ENCODE results near the gene PLEKHG3.

The PLEKHG3 gene

DNA sequence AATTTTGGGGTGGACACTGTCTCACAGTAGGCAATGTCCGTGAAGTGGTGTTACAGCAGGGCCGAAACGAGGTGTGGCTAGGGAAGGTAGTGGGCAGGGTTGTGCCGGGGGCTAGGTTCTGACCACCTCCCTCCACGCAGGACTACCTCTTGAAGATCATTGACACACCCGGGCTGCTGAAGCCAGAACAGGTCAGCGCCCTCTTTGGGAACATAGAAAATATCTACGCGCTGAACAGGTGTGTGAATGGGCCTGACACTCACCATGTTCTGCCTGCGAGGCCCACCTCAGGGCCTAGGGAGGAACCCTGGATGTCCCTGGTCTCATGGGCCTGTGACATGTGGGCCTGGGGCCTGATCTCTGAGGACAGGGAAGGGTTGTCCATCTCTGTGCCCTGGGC is 24.6 kb downstream of the PLEKHG3 start:
- Histone ChIP-seq H3K27me3 (replicated peaks; ENCODE audit: control insufficient read depth, insufficient read depth, low read length) (no peaks in the 10 kb centered on the region), H3K4me3 (replicated peaks; ENCODE audit: low read depth, low read length) (no peak overlapping the region), H3K36me3 (ENCODE audit: control insufficient read depth, insufficient read depth, low read length) (no peaks in the 10 kb centered on the region)
- no peak for DNase-seq (ENCODE audit: extremely low read depth, insufficient read length)
- TF ChIP-seq, protein P1, sequence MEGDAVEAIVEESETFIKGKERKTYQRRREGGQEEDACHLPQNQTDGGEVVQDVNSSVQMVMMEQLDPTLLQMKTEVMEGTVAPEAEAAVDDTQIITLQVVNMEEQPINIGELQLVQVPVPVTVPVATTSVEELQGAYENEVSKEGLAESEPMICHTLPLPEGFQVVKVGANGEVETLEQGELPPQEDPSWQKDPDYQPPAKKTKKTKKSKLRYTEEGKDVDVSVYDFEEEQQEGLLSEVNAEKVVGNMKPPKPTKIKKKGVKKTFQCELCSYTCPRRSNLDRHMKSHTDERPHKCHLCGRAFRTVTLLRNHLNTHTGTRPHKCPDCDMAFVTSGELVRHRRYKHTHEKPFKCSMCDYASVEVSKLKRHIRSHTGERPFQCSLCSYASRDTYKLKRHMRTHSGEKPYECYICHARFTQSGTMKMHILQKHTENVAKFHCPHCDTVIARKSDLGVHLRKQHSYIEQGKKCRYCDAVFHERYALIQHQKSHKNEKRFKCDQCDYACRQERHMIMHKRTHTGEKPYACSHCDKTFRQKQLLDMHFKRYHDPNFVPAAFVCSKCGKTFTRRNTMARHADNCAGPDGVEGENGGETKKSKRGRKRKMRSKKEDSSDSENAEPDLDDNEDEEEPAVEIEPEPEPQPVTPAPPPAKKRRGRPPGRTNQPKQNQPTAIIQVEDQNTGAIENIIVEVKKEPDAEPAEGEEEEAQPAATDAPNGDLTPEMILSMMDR (IDR thresholded peaks at IDR 0.05; ENCODE audit: insufficient read depth, low read length, poor library complexity, severe bottlenecking), result no peak

DNA sequence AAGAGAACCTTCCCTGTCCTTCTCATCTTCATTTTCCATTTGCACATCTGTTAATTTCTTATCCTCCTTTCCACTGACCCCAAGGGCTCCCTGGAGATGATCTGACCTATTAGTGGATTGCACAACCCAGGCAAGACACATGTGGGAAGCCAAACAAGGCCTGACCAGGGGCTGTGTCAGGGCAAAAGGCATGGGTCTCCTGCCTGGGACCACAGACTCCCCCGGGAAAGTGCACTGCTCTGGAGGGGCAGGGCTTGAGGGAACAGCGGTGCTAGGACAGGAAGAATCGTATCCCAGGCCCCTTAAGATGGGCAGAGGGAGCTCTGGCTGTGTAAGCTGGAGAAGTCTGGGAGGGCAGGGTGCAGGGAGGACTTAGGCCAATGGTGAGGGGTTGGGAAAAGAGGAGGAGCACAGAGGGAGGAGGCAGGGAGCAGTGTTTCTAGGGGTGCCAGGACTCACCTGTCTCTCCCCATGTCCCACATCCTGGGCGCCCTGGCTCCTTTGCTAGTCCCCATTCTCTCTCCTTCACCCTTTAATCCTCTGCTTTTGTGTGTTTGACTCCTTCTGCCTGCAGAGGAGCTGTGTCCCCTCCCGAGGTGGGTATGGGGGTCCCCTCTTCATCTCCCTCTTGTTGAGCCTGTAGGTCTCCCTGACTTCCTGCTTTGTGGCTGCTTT is 25.3 kb downstream of the PLEKHG3 start:
- no peaks in the 10 kb centered on the region for H3K27me3 ChIP-seq (replicated peaks; ENCODE audit: control insufficient read depth, insufficient read depth, low read length)
- no peak for DNase-seq (ENCODE audit: extremely low read depth, insufficient read length)
- TF ChIP-seq, protein P1 (IDR thresholded peaks at IDR 0.05; ENCODE audit: insufficient read depth, low read length, poor library complexity, severe bottlenecking), result no peak
- no peaks in the 10 kb centered on the region for H3K36me3 ChIP-seq (ENCODE audit: control insufficient read depth, insufficient read depth, low read length)
- no peak overlapping the region for H3K4me3 ChIP-seq (replicated peaks; ENCODE audit: low read depth, low read length)

DNA sequence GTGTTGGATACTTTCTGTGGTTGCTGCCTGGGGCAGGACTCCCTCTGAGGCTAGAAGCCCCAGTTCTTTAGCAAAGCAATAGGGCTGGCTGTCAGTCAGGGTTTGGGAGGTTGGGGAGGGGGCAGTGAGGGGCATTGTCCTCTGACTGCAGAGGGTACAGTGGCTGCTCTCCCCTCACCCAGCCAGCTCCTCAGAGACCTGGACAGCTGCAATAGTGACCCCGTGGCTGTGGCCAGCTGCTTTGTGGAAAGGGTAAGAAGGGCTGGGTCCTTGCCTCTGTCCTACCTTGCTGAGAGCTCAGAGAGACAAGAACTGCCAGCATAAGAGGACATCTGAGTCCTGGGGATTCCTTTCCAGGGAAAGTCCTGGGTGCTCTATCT is 25.8 kb downstream of the PLEKHG3 start:
- H3K36me3 ChIP-seq (ENCODE audit: control insufficient read depth, insufficient read depth, low read length), result no peaks in the 10 kb centered on the region
- no peak for DNase-seq (ENCODE audit: extremely low read depth, insufficient read length)
- H3K27me3 ChIP-seq (replicated peaks; ENCODE audit: control insufficient read depth, insufficient read depth, low read length), result no peaks in the 10 kb centered on the region
- TF ChIP-seq, protein P1 (IDR thresholded peaks at IDR 0.05; ENCODE audit: insufficient read depth, low read length, poor library complexity, severe bottlenecking), result no peak
- H3K4me3 ChIP-seq (replicated peaks; ENCODE audit: low read depth, low read length), result no peak overlapping the region

DNA sequence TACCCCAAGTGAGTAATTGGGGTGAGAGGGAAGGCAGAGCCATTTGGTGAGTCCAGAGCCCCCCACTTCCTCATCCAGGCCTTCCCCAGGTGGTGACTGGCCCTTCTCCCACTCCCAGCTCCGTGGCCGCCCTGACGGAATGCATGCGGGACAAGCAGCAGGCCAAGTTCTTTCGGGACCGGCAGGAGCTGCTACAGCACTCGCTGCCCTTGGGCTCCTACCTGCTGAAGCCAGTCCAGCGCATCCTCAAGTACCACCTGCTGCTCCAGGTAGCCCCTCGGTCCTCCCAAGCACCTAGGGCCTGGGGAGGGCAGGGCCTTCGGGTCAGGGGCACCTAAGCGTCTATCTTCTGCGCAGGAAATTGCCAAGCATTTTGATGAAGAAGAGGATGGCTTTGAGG is 26.5 kb downstream of the PLEKHG3 start:
- no peak overlapping the region for H3K4me3 ChIP-seq (replicated peaks; ENCODE audit: low read depth, low read length)
- DNase-seq (ENCODE audit: extremely low read depth, insufficient read length), result no peak
- no peaks in the 10 kb centered on the region for H3K36me3 ChIP-seq (ENCODE audit: control insufficient read depth, insufficient read depth, low read length)
- H3K27me3 ChIP-seq (replicated peaks; ENCODE audit: control insufficient read depth, insufficient read depth, low read length), result no peaks in the 10 kb centered on the region
- TF ChIP-seq, protein P1 (IDR thresholded peaks at IDR 0.05; ENCODE audit: insufficient read depth, low read length, poor library complexity, severe bottlenecking), result no peak

DNA sequence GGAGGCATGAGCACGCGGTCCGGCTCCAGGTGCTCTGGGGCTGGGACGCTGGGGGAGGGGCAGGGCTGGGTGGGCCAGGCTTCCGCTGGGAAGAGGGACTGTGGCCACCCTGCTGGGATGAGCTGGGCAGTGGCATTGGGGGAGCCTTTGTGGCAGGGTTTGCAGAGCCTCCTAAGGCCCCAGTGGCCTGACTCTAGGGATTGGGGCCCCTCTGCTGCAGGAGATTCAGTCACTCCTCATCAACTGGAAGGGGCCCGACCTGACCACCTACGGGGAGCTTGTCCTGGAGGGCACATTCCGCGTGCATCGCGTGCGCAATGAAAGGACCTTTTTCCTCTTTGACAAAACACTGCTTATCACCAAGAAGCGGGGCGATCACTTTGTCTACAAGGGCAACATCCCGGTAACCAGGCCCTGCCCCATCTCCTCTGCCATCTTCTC is 26.9 kb downstream of the PLEKHG3 start:
- DNase-seq (ENCODE audit: extremely low read depth, insufficient read length), result no peak
- no peak overlapping the region for H3K4me3 ChIP-seq (replicated peaks; ENCODE audit: low read depth, low read length)
- TF ChIP-seq, protein P1 (IDR thresholded peaks at IDR 0.05; ENCODE audit: insufficient read depth, low read length, poor library complexity, severe bottlenecking), result no peak
- H3K27me3 ChIP-seq (replicated peaks; ENCODE audit: control insufficient read depth, insufficient read depth, low read length), result no peaks in the 10 kb centered on the region
- H3K36me3 ChIP-seq (ENCODE audit: control insufficient read depth, insufficient read depth, low read length), result no peaks in the 10 kb centered on the region

DNA sequence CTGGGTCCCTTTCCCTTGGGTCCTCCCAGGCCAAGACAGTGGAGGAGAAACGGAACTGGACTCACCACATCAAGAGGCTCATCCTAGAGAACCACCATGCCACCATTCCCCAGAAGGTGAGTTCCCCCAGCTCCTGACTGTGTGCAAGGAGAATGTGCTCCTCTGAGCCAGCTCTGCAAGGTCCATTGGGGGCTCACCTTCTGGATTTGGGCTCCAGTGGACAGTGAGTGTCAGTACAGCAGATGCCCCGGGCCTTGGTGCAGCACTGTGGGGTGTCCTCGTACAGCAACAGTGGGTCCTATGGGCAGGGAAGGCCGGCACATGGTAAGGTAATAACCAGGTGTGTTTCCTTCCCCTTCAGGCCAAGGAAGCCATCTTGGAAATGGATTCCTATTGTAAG is 27.8 kb downstream of the PLEKHG3 start:
- no peaks in the 10 kb centered on the region for H3K36me3 ChIP-seq (ENCODE audit: control insufficient read depth, insufficient read depth, low read length)
- TF ChIP-seq, protein P1 (IDR thresholded peaks at IDR 0.05; ENCODE audit: insufficient read depth, low read length, poor library complexity, severe bottlenecking), result no peak
- no peak overlapping the region for H3K4me3 ChIP-seq (replicated peaks; ENCODE audit: low read depth, low read length)
- H3K27me3 ChIP-seq (replicated peaks; ENCODE audit: control insufficient read depth, insufficient read depth, low read length), result no peaks in the 10 kb centered on the region
- DNase-seq (ENCODE audit: extremely low read depth, insufficient read length), result no peak

Data from GM06990 (cell line).